Liver (tissue), 9 donors: ENCODE data around the gene MYL6B. TPM values are rescaled to one million over a fixed set of nuclear protein-coding genes. Genes with fewer than 3 reads are reported as not detected.
A peak's percentile ranks its signal among the peaks of the same experiment; 100 is the strongest.

Source experiments
- DNase-seq: peaks from one replicate; pipeline ENCODE4 v3.0.0-alpha.2; 2017; ENCODE audit warnings: low spot score
- H3K27ac ChIP-seq, 2 donors: one replicate each; pipeline ENCODE4 v1.7.0; 2013; ENCODE audit warnings: inconsistent platforms in 2 of 2, low read length in 2 of 2, control low read depth in 1 of 2, low read depth in 1 of 2, mild to moderate bottlenecking in 1 of 2
- H3K27me3 ChIP-seq, 4 donors: one replicate each; pipeline versions ENCODE4 v1.6.1 to v1.7.0; 2013; ENCODE audit warnings: low read length in 3 of 4, inconsistent platforms in 1 of 4, mild to moderate bottlenecking in 1 of 4, moderate library complexity in 1 of 4; ENCODE audit not compliant: control insufficient read depth in 4 of 4, insufficient read depth in 4 of 4
- H3K36me3 ChIP-seq, 4 donors: one replicate each; pipeline versions ENCODE4 v1.6.1 to v1.7.0; 2013; ENCODE audit warnings: low read length in 3 of 4, mild to moderate bottlenecking in 3 of 4, low read depth in 1 of 4, moderate library complexity in 1 of 4; ENCODE audit not compliant: control insufficient read depth in 4 of 4, insufficient read depth in 3 of 4
- H3K4me1 ChIP-seq, 4 donors: one replicate each; pipeline versions ENCODE4 v1.6.1 to v1.7.0; 2013; ENCODE audit warnings: low read length in 3 of 4, mild to moderate bottlenecking in 3 of 4, moderate library complexity in 1 of 4; ENCODE audit not compliant: control insufficient read depth in 4 of 4, insufficient read depth in 4 of 4
- H3K4me3 ChIP-seq, 3 donors: one replicate each; pipeline versions ENCODE4 v1.6.1 to v1.7.0; 2013; ENCODE audit warnings: low read length in 3 of 3, control low read depth in 1 of 3, low read depth in 1 of 3, mild to moderate bottlenecking in 1 of 3
- H3K9ac ChIP-seq, 2 donors: one replicate each; pipeline ENCODE4 v1.7.0; 2013; ENCODE audit warnings: low read length in 2 of 2, mild to moderate bottlenecking in 2 of 2, moderate library complexity in 2 of 2, control low read depth in 1 of 2, low read depth in 1 of 2
- H3K9me3 ChIP-seq, 4 donors: one replicate each; pipeline versions ENCODE4 v1.6.1 to v1.7.0; 2013; ENCODE audit warnings: low read length in 3 of 4; ENCODE audit not compliant: control insufficient read depth in 4 of 4
- ATF3 ChIP-seq: IDR thresholded peaks from 2 replicates; pipeline ENCODE4 v1.6.1; 2016; ENCODE audit warnings: antibody characterized with exemption
- CTCF ChIP-seq: fragments of 150-350 bp; IDR thresholded peaks from 2 replicates; pipeline ENCODE4 v1.5.1; 2017; ENCODE audit warnings: improper control_type of control experiment, low read depth, low read length; ENCODE audit not compliant: missing input control
- EGR1 ChIP-seq, 2 donors: IDR thresholded peaks; 2 replicates each; pipeline ENCODE4 v1.6.1; 2016 to 2018; ENCODE audit warnings: antibody characterized with exemption in 2 of 2, low read depth in 2 of 2
- FOXA1 ChIP-seq: IDR thresholded peaks from 2 replicates; pipeline ENCODE4 v1.6.1; 2016; ENCODE audit warnings: antibody characterized with exemption
- FOXA2 ChIP-seq: IDR thresholded peaks from 2 replicates; pipeline ENCODE4 v1.6.1; 2016; ENCODE audit warnings: antibody characterized with exemption
- HNF4A ChIP-seq, 2 donors: conservative IDR thresholded peaks; 2 replicates each; pipeline ENCODE4 v1.6.1; 2016; ENCODE audit warnings: antibody characterized with exemption in 2 of 2, mild to moderate bottlenecking in 2 of 2
- HNF4G ChIP-seq: IDR thresholded peaks from 2 replicates; pipeline ENCODE4 v1.6.1; 2016; ENCODE audit warnings: antibody characterized with exemption
- JUND ChIP-seq, 2 donors: IDR thresholded peaks; 2 replicates each; pipeline ENCODE4 v1.6.1; 2016; ENCODE audit warnings: antibody characterized with exemption in 2 of 2
- MAX ChIP-seq: IDR thresholded peaks from 2 replicates; pipeline ENCODE4 v1.6.1; 2016; ENCODE audit warnings: antibody characterized with exemption
- NR2F2 ChIP-seq: IDR thresholded peaks from 2 replicates; pipeline ENCODE4 v1.6.1; 2016; ENCODE audit warnings: antibody characterized with exemption
- RAD21 ChIP-seq, 2 donors: IDR thresholded peaks; 2 replicates each; pipeline ENCODE4 v1.6.1; 2016; ENCODE audit warnings: antibody characterized with exemption in 2 of 2, mild to moderate bottlenecking in 2 of 2
- REST ChIP-seq: IDR thresholded peaks from 2 replicates; pipeline ENCODE4 v1.6.1; 2016; ENCODE audit warnings: antibody characterized with exemption, mild to moderate bottlenecking
- RXRA ChIP-seq, 2 donors: IDR thresholded peaks; 2 replicates each; pipeline ENCODE4 v1.6.1; 2017 to 2018; ENCODE audit warnings: antibody characterized with exemption in 2 of 2, mild to moderate bottlenecking in 1 of 2
- TAF1 ChIP-seq: conservative IDR thresholded peaks from 2 replicates; pipeline ENCODE4 v1.6.1; 2016; ENCODE audit warnings: antibody characterized with exemption, mild to moderate bottlenecking
- YY1 ChIP-seq: IDR thresholded peaks from 2 replicates; pipeline ENCODE4 v1.6.1; 2016; ENCODE audit warnings: antibody characterized with exemption, mild to moderate bottlenecking
- ZBTB33 ChIP-seq: IDR thresholded peaks from 2 replicates; pipeline ENCODE4 v1.6.1; 2016; ENCODE audit warnings: antibody characterized with exemption
- WGBS: extraction: QIAGEN DNeasy Blood & Tissue Kit; methylation state at CpG from one replicate; pipeline ENCODE4 v1.1.7; 2013; 5-methylcytosine and 5-hydroxymethylcytosine counted together
- polyA plus RNA-seq, 2 donors: library from polyadenylated mRNA; stranded (reverse) in 1 of 2; unstranded in 1 of 2; fragments of 200-250 nt in 1 of 2; fragments of >200 nt in 1 of 2; fragmentation: Nextera tagmentation in 1 of 2; extraction: Ambion mirVana in 1 of 2; gene quantifications; one replicate each; pipeline versions ENCODE4 v1.2.1 to v1.2.3, GENCODE V29; 2013 to 2015
- total RNA-seq, 2 donors: library from RNA; depleted of rRNA; stranded (reverse); fragments of >200 nt; gene quantifications; one replicate each; pipeline ENCODE4 v1.2.3, GENCODE V29; 2014
- donor health status: healthy.
- donor health status: healthy.
- donor health status: healthy.
- donor health status: healthy.
- donor health status: healthy.

The MYL6B gene
- total and polyA plus RNA-seq, 4 donors: 3.7 to 14.2 (median 12.6) TPM

- DNase-seq: no peak
- Histone ChIP-seq H3K9me3 (no peaks in the 10 kb centered on the region), H3K4me3 (peak overlapping the region; percentile 63 to 95 (median 68)), H3K27ac (peak overlapping the region; percentile 53 to 67), H3K9ac (peak overlapping the region; percentile 33 to 36), H3K27me3 (no peaks in the 10 kb centered on the region), H3K4me1 (peaks cover 0 to 24% (median 18%) of the 10 kb centered on the region in 4 donors), H3K36me3 (peaks cover 5 to 19% (median 17%) of the 10 kb centered on the region in 4 donors)
- TF ChIP-seq NR2F2 (no peak), HNF4G (no peak), TAF1 (no peak), FOXA2 (no peak), ZBTB33 (no peak), REST (no peak), MAX (no peak), JUND (IDR thresholded peaks at IDR 0.05) (no peak), CTCF (no peak), EGR1 (IDR thresholded peaks at IDR 0.05; ENCODE audit: low read depth in 2 of 2) (no peak), YY1 (no peak), HNF4A (conservative IDR thresholded peaks at IDR 0.05) (no peak), ATF3 (no peak), RAD21 (IDR thresholded peaks at IDR 0.05) (no peak), RXRA (IDR thresholded peaks at IDR 0.05) (no peak), FOXA1 (no peak)
- 2% methylated on average over 17 of the region's 17 CpGs for WGBS
Measured at GRCh38 chr12:56188778-56189098, 36.4 kb downstream of the MYL6B start.
